Measurements from ENCODE around the gene COL1A1.

COL1A1 gene

DNA sequence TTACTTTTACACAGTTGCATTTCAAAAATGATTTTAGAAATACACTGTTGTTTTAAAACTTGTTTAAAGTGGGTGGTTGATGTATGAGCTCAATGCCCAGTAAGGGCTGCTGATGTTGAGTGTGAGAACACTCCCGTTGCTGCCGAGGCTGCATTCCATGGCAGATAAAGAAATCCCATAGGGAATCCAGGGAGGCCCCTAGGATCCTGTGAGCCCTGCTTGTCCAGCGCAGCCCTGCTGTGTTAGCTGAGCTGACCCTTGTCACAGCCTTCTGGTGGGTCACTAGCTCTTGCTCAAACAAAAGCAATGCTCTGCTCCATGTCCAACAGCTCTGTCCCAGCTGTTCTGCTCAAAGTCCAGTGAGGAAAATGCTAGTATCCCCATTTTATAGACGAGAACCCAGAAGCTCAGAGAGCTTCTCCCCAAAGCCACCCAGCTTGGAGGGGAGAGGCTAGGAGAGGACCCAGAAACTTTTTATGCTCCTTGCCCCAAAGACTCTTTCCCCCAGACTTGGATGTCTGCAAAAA lies 18.6 kb upstream of the COL1A1 start:
- TF ChIP-seq GATA1 (IDR thresholded peaks at IDR 0.05; ENCODE audit: low read depth, low read length): no peak
- no peak for TF ChIP-seq POLR2A (IDR thresholded peaks at IDR 0.05; ENCODE audit: low read length)

DNA sequence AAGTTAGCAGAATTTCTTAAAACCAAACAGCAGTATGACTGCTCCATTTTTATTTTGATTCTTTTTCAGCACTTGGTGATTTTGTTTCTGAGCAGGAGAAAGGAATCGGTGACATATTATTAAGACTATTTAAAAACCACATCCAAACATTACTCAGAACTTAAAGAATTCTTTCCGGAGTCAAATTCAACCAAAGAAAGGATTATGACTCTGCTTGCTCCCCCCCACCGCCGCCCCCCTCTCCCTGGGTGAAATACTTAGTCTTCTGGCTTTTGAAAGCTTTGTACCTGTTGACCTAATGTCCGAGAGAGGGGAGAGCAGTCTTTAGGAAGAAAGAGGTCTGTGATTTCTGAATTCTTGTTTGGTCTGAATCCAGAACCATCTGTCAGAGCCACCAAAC lies 17.9 kb upstream of the COL1A1 start:
- TF ChIP-seq POLR2A (IDR thresholded peaks at IDR 0.05; ENCODE audit: low read length) (no peak), GATA1 (IDR thresholded peaks at IDR 0.05; ENCODE audit: low read depth, low read length) (no peak)
- DNase-seq: no peak

More for the DNA sequence above, 18.6 kb upstream of the COL1A1 start:
- no peak for DNase-seq

DNA sequence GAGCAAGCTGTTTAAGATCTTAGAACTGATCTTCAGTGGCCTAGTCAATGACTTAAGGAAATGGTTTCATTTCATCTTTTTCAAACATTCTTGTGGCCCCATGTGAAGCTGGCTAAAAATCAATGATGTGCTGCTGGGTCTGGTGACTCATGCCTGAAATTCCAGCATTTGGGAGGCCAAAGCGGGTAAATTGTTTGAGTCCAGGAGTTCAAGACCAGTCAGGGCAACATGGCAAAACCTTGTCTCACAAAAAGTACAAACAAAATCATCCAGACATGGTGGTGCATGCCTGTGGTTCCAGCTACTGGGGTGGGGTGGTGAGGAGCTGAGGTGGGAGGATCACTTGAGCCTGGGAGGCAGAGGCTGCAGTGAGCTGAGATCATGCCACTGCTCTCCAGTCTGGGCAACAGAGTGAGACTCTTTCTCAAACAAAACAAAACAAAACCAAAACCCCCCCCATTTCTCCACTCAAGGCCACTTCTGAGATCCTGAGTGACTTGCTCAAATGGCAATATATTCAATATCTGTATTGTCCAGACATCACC lies 17.4 kb upstream of the COL1A1 start:
- DNase-seq: no peak
- no peak for TF ChIP-seq GATA1 (IDR thresholded peaks at IDR 0.05; ENCODE audit: low read depth, low read length)
- TF ChIP-seq POLR2A (IDR thresholded peaks at IDR 0.05; ENCODE audit: low read length): no peak

DNA sequence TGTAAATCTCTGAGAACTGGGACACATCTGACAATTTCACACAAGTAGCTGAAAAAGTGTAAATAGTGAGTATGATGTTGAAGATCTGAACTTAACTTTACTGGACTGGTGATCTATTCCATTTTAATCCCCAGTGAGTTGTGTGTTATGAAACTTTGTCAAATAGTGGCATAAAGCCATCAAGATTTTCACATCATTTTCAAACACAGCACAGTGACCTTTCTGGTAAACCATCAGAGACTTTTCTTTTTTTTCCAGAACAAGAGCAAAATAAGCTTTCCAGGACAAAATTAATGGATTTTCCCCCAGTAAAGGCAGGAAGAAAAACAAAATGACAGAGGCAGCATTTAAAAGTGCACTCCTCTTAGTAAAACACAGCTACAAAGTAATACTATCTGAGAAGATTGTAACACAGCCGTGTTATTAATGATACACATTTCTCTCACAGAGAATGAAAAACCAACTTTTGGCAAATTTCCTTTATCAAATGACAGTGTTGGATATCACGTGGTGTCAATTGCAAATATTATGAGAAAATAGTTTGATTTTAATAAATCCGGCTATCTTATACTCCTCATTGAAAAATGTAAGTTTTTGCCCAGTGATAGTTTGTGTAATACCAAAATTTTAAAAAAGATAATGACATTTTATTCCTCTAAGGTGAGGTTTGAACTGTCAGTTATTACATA lies 16.8 kb upstream of the COL1A1 start:
- TF ChIP-seq POLR2A (IDR thresholded peaks at IDR 0.05; ENCODE audit: low read length) (no peak), GATA1 (IDR thresholded peaks at IDR 0.05; ENCODE audit: low read depth, low read length) (no peak)
- no peak for DNase-seq

DNA sequence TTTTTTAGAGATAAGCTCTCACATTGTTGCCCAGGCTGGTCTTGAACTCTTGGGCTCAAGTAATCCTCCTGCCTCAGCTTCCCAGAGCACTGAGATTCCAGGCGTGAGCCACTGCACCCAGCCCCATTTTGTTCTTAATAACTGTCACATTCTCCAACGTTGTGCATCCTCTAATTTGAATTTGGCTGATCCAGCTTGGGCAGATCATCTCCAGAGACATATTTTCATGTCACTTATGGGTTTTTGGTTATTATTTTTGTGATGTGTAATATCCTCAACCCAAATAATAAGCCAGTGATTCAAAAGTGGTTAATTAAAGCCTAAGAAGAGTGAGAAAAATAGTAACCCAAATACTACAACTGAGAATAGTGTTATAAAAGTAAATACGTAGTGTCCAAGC lies 16.2 kb upstream of the COL1A1 start:
- TF ChIP-seq GATA1 (IDR thresholded peaks at IDR 0.05; ENCODE audit: low read depth, low read length) (no peak), POLR2A (IDR thresholded peaks at IDR 0.05; ENCODE audit: low read length) (no peak)
- DNase-seq: no peak

DNA sequence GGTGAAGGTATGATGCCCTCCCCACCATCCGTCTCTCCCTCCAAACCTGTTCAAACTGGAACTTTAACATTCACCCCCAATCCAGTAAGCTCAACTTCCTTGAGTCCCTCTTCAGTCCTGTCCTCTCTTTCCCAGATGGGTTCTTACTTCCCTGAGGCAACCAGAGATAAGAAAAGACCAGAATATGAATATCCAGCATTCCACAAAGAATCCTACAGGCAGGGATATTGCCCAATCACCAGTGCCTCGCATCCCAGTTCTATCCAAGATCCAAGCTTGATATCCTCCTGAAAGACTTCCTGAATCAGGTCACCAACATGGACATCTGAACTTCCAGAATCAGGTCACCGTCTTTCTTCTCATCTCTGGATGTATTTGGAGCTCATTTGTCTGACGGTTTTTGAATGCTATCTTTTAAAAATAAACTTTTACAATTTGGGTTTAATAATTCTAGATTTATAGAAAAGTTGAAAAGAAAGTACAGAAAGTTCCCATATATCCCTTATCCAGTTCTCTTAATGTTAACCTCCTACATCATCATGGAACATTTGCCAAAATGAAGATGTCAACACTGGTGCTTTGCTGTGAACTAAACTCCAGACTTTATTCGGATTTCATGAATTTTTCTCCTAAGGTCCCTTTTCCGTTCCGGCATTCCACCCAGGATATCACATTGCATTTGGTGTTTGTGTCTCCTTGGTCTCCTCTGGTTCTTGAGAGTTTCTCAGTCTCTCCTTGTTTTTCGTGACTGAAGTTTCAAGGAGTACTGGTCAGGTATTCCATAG lies 13.7 kb upstream of the COL1A1 start:
- no peak for DNase-seq
- TF ChIP-seq POLR2A (IDR thresholded peaks at IDR 0.05; ENCODE audit: low read length) (no peak), GATA1 (IDR thresholded peaks at IDR 0.05; ENCODE audit: low read depth, low read length) (no peak)

DNA sequence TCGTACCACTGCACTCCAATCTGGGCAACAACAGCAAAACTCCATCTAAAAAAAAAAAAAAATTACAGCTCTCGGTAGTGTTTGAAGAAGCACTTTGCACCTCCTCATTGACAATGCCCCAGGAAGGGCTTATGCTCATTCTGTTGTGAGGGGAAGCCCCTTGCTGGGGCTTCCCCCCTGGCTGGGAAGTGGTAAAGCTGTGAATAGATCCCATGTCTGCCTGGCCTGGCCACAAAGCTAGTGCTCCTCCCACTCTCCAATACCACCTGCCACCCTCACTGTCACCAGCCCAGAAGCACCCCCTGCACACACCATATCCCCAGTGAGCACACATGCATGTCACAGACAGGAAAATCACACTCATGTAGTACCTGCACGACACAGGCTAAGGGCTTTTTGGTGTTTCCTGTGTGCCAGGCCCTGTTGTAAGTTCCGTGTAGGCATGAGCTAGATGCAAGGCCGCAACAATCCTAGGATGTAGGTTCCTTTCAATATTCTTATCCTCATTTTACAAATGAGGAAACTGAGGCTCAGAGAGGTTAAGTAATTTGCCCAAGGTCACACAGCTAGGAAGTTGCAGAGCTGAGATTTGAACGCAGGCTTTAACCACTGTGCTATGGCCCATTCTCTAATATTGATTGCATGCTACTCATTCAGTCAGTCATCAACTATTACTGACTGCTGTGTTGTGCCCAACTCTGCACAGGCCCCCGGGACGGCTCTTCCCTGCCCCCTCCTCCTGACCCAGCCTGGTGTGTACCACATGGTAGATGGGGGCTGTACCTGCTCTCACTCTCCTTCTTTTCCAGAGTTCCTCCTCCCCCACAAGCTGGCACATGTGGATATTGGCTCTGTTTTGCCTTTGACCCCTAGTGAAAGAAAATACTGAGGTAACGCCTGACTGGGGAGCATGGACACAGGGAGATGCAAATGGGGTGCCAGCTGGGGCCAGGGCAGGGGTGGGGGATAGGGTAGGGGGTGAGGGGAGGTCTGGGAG lies 11.9 kb upstream of the COL1A1 start:
- TF ChIP-seq POLR2A (IDR thresholded peaks at IDR 0.05; ENCODE audit: low read length) (no peak), GATA1 (IDR thresholded peaks at IDR 0.05; ENCODE audit: low read depth, low read length) (no peak)
- peak in 1 of 2 experiments; percentile 13 for DNase-seq

DNA sequence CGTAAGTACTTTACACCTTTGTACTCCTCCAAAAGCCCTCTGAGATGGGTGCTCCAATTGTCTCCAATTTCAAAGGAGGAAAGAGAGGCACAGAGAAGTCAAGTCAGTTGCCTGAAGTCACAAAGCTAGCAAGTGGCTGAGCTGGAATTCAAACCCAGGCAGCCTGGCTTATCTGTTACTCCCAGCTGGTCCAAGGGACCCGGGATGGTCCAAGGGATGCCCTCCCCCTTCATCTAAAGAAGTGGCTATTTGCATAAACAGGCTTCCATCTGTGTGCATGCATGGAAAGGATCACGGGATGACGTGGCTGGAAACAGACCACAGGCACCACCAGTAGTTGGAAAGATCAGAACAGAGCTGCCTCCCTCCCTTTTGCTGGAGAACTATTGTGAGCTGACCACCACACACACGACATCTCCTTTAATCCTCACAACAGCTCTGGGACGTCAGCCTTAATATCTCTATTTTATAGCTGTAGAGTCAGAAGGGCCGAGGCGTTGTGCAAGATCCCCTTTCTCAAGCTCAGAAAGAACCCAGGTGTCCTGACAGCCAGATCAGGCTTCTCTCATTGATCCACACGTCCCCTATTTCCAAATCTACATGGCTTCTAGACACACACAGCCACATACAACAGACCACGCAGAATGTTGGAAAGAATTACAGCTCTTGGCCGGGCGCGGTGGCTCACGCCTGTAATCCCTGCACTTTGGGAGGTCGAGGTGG lies 10.9 kb upstream of the COL1A1 start:
- TF ChIP-seq POLR2A (IDR thresholded peaks at IDR 0.05; ENCODE audit: low read length) (no peak), GATA1 (IDR thresholded peaks at IDR 0.05; ENCODE audit: low read depth, low read length) (no peak)
- DNase-seq: no peak

DNA sequence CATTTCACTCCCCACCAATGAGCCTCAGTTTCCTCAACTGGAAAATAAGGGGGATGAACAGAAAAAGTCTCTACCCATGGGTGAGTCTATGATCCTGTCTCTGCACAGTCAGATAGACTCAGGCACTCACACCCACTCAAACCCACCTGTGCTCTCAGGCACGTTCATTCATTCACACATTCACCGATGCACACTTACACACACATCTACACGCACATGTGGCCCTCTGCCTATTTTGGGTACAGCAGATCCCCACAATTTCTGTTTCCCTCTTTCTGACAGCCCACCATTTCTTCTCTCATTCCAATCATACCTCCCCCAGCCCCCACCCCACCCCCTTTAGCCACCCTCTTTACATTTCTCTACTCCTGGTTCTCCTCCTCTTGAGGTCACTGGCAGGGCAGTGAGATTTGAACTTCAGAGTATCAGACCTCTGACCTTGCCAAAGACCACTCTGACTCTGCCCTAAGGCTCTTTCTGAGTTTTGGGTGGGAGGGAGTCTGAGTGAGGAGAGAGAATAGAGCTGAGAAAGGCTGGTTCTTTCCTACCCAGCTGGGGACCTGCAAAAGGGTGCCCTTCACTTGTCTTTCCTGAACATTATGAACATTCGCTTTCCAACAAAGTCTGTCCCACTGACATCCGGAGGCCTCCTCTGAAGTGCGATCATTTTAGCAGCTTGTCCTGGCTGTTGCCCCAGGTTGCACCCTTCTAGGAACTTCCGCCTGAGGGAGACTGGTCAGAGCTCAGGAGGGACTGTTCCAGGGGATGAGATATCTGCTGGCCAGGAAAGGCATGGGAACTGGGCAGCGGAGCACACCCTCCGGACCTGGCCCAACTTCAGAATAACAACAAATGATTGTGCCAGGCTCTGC lies 10.1 kb upstream of the COL1A1 start:
- no peak for DNase-seq
- TF ChIP-seq POLR2A (IDR thresholded peaks at IDR 0.05; ENCODE audit: low read length): no peak
- TF ChIP-seq GATA1 (IDR thresholded peaks at IDR 0.05; ENCODE audit: low read depth, low read length): no peak

DNA sequence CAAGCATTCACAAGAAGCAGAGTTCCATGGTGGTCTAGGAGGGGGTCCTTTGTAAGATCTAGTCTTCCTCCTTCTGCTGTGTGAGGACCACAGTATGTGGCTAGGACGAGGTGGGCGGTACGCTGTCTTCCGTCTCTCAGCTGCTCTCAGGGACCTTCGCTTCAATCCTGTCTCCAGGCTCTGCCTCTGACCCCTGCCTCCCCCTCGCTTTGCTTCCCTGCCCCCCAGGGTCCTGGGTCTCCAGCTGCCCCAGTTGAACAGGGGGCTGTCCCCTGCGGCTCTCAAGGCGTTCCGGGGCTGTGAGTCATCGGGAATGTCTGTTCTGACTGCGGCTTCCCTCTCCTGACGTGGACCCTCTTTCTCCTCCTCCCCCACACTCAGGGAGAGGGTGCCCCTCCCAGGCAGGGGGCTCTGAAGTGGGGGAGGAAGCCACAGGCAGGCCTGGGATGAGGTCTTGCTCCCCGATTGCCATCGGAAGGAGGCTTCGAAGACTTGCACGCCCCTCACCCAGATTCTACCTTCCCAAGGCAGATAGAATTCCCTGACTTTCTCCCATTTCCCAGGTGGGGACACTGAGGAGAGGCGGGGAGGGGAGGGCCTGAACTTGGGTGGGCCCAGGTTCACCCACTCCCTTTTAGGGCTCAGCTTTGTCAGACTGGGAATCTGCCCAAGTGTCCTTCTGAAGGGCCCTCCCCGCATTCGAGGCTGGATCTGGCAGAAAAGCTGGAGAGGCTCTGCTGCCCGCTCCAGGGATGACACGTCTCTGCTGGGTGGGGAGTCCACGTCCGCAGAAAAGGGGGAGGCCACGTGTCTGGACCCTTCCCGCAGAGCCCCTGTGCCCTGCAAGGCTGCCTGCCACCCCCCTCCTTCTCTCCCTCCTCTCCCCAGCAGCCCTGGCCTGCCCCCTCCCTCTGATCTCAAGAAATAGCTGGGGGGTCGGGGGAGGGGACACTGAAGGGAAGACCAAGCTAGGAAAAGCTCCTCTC lies 9.1 kb upstream of the COL1A1 start:
- TF ChIP-seq GATA1 (IDR thresholded peaks at IDR 0.05; ENCODE audit: low read depth, low read length): no peak
- TF ChIP-seq POLR2A (IDR thresholded peaks at IDR 0.05; ENCODE audit: low read length): no peak
- no peak for DNase-seq

All from erythroblast (primary cell).